Liver (tissue), 3 donors: ENCODE measurements around the gene PPP3CA.

ENCODE experiments used
- ATF3 ChIP-seq: IDR thresholded peaks from 2 replicates; pipeline ENCODE4 v1.6.1; 2016; ENCODE audit warnings: antibody characterized with exemption
- CTCF ChIP-seq: fragments of 150-350 bp; IDR thresholded peaks from 2 replicates; pipeline ENCODE4 v1.5.1; 2017; ENCODE audit warnings: improper control_type of control experiment, low read depth, low read length; ENCODE audit not compliant: missing input control
- GABPA ChIP-seq, 2 donors: IDR thresholded peaks in 1 of 2; conservative IDR thresholded peaks in 1 of 2; 2 replicates each; pipeline ENCODE4 v1.6.1; 2016; ENCODE audit warnings: antibody characterized with exemption in 2 of 2, mild to moderate bottlenecking in 1 of 2, moderate library complexity in 1 of 2
- JUND ChIP-seq, 2 donors: IDR thresholded peaks; 2 replicates each; pipeline ENCODE4 v1.6.1; 2016; ENCODE audit warnings: antibody characterized with exemption in 2 of 2
- REST ChIP-seq: IDR thresholded peaks from 2 replicates; pipeline ENCODE4 v1.6.1; 2016; ENCODE audit warnings: antibody characterized with exemption, mild to moderate bottlenecking
- SP1 ChIP-seq: IDR thresholded peaks from 2 replicates; pipeline ENCODE4 v1.6.1; 2018; ENCODE audit warnings: antibody characterized with exemption, mild to moderate bottlenecking
- YY1 ChIP-seq: IDR thresholded peaks from 2 replicates; pipeline ENCODE4 v1.6.1; 2016; ENCODE audit warnings: antibody characterized with exemption, mild to moderate bottlenecking
- TF ChIP-seq, protein P1 (sequence below): IDR thresholded peaks from 2 replicates; pipeline ENCODE4 v1.6.1; 2016; ENCODE audit warnings: antibody characterized with exemption
- donor health status: healthy.
- donor health status: healthy.

DNA sequence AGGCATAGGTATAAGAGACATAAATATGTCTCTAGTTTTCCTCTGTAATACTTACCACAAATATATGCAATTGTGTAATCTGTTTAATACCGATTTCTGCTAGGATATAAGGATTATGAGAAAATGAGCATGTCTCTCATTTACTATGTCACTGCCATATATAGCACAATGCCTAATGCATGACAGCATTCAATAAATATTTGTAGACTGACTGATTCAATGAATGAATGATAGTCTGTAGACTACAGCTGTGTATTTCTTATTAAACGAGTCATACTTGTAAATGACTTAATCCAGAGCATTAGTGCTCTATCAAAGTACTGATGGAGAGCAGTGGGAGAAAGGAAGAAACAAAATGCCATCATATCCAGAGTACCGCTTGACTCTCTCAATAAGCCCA is 175.6 kb downstream of the PPP3CA start:
- TF ChIP-seq CTCF (no peak), GABPA (IDR thresholded peaks at IDR 0.05 in 1 of 2, conservative IDR thresholded peaks at IDR 0.05 in 1 of 2) (no peak), REST (no peak), JUND (IDR thresholded peaks at IDR 0.05) (no peak), SP1 (no peak), ATF3 (no peak), YY1 (no peak)
- TF ChIP-seq, protein P1, sequence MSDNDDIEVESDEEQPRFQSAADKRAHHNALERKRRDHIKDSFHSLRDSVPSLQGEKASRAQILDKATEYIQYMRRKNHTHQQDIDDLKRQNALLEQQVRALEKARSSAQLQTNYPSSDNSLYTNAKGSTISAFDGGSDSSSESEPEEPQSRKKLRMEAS, result no peak
